ENCODE results near the gene ZBTB20. TPM values are rescaled to one million over a fixed set of nuclear protein-coding genes. Genes with fewer than 3 reads are reported as not detected.

The ZBTB20 gene
- total and polyA plus RNA-seq, 2 donors from 2014 or later: 0.99 to 142 TPM

DNA sequence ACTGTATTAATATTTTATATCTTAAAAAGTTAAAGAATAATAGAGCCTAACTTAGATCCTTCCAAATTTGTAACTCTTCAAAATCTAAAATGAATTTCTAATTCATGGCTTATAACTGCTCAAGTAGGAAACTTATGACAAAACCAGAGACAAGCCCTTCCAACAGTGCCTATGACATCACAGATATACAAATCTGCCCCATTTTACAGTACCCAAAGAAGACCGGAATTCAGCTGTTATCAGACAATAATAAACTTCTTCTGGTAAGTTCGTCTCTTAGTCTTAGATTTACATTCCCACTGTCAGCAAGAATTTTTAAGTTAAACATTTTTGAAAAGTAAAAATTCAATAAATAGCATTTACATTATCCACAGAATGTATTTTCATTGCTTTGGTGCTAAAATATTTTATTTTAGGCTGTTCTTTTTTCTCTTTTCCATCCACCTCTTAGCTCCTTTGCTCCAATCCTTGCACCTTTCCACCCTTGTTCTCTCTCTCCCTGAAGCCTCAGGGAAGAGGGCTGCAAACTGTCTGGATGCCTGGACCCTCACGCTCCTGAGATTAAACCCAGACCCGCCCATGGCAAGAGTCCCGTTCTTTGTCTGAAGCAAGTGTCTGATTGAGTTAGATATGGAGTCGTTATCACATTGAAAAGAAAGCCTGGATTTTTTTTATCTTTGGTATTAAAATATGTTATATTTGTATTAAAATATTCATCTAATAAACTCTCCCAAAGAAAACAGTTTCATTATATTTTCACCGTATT is 312.7 kb downstream of the ZBTB20 start:
- peaks cover 0 to 10% (median 2%) of the 10 kb centered on the region in 3 donors for H3K4me1 ChIP-seq (ENCODE audit: control insufficient read depth in 2 of 3, insufficient read depth in 2 of 3, low read depth in 1 of 3, low read length in 3 of 3)
- H3K9me3 ChIP-seq (ENCODE audit: control insufficient read depth in 2 of 3, insufficient read depth in 1 of 3, low read length in 3 of 3): no peaks in the 10 kb centered on the region
- H3K27me3 ChIP-seq (ENCODE audit: control insufficient read depth, insufficient read depth, low read length): no peaks in the 10 kb centered on the region
- no peaks in the 10 kb centered on the region for H3K36me3 ChIP-seq (ENCODE audit: control insufficient read depth in 2 of 3, insufficient read depth in 3 of 3, low read length in 3 of 3)
- H3K4me3 ChIP-seq (ENCODE audit: low read length in 3 of 3): no peak overlapping the region
- H3K9ac ChIP-seq (ENCODE audit: low read length in 3 of 3): no peak overlapping the region
- intact Hi-C loops (cut with DNase I): loop anchor here (10.0 kb wide), 1 partner anchor 250 kb away; no protein-coding TSS in a partner anchor
- TF ChIP-seq, protein P1, sequence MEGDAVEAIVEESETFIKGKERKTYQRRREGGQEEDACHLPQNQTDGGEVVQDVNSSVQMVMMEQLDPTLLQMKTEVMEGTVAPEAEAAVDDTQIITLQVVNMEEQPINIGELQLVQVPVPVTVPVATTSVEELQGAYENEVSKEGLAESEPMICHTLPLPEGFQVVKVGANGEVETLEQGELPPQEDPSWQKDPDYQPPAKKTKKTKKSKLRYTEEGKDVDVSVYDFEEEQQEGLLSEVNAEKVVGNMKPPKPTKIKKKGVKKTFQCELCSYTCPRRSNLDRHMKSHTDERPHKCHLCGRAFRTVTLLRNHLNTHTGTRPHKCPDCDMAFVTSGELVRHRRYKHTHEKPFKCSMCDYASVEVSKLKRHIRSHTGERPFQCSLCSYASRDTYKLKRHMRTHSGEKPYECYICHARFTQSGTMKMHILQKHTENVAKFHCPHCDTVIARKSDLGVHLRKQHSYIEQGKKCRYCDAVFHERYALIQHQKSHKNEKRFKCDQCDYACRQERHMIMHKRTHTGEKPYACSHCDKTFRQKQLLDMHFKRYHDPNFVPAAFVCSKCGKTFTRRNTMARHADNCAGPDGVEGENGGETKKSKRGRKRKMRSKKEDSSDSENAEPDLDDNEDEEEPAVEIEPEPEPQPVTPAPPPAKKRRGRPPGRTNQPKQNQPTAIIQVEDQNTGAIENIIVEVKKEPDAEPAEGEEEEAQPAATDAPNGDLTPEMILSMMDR (IDR thresholded peaks at IDR 0.05; ENCODE audit: borderline replicate concordance, extremely low read depth, insufficient read depth): no peak
- FAIRE-seq (no peak), DNase-seq (no peak)
- no peak overlapping the region for H3K27ac ChIP-seq (ENCODE audit: low read depth in 2 of 2, low read length in 2 of 2)

DNA sequence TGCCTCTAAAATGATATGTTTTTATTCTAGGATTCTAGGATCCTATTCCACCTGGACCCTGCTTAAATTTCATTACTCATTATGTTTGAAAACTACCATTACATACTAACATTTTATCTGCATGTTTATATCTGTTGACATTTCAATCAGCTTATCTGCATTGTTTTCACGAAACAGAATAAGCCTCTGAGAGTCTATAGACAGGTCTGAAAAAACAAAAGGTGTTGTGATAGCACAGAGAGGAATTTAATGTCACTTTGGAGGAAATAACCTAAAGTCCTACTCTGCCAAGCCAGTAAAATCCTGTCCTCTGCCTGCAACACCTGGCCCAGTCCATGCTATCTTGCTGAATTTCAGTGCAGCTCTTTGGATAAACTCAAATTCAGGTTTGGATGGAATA is 315.2 kb downstream of the ZBTB20 start:
- no peak overlapping the region for H3K27ac ChIP-seq (ENCODE audit: low read depth in 2 of 2, low read length in 2 of 2)
- H3K9me3 ChIP-seq (ENCODE audit: control insufficient read depth in 2 of 3, insufficient read depth in 1 of 3, low read length in 3 of 3): no peaks in the 10 kb centered on the region
- no peaks in the 10 kb centered on the region for H3K27me3 ChIP-seq (ENCODE audit: control insufficient read depth, insufficient read depth, low read length)
- DNase-seq (no peak), FAIRE-seq (no peak)
- intact Hi-C loops (cut with DNase I): loop anchor here (10.0 kb wide), 1 partner anchor 253 kb away; no protein-coding TSS in a partner anchor
- no peak overlapping the region for H3K9ac ChIP-seq (ENCODE audit: low read length in 3 of 3)
- peaks cover 0 to 6% (median 2%) of the 10 kb centered on the region in 3 donors for H3K4me1 ChIP-seq (ENCODE audit: control insufficient read depth in 2 of 3, insufficient read depth in 2 of 3, low read depth in 1 of 3, low read length in 3 of 3)
- H3K4me3 ChIP-seq (ENCODE audit: low read length in 3 of 3): no peak overlapping the region
- TF ChIP-seq, protein P1 (IDR thresholded peaks at IDR 0.05; ENCODE audit: borderline replicate concordance, extremely low read depth, insufficient read depth): no peak
- no peaks in the 10 kb centered on the region for H3K36me3 ChIP-seq (ENCODE audit: control insufficient read depth in 2 of 3, insufficient read depth in 3 of 3, low read length in 3 of 3)

DNA sequence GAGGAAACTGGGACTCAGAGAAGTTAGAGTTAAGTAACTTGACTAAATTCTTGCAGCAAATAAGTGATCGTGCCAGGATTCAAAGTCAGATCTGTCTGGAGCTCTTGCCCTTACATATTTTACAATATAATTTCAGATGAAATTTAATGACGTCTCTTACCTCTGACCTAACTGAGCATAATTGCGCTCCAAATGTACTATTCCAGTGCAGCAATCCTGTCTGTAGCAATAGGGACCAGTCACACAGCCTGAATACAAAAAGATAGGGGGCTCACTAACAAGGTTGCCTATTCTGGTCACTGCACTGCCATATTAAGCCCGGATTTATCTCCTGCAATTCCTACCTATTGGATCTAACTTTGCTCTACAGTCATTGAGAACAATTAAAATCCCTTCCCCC is 316.4 kb downstream of the ZBTB20 start:
- H3K4me3 ChIP-seq (ENCODE audit: low read length in 3 of 3): no peak overlapping the region
- peaks cover 0 to 6% (median 2%) of the 10 kb centered on the region in 3 donors for H3K4me1 ChIP-seq (ENCODE audit: control insufficient read depth in 2 of 3, insufficient read depth in 2 of 3, low read depth in 1 of 3, low read length in 3 of 3)
- intact Hi-C loops (cut with DNase I): loop anchor here (10.0 kb wide), 1 partner anchor 254 kb away; no protein-coding TSS in a partner anchor
- DNase-seq (no peak), FAIRE-seq (no peak)
- TF ChIP-seq, protein P1 (IDR thresholded peaks at IDR 0.05; ENCODE audit: borderline replicate concordance, extremely low read depth, insufficient read depth): no peak
- H3K9ac ChIP-seq (ENCODE audit: low read length in 3 of 3): no peak overlapping the region
- no peak overlapping the region for H3K27ac ChIP-seq (ENCODE audit: low read depth in 2 of 2, low read length in 2 of 2)
- no peaks in the 10 kb centered on the region for H3K27me3 ChIP-seq (ENCODE audit: control insufficient read depth, insufficient read depth, low read length)
- no peaks in the 10 kb centered on the region for H3K9me3 ChIP-seq (ENCODE audit: control insufficient read depth in 2 of 3, insufficient read depth in 1 of 3, low read length in 3 of 3)
- no peaks in the 10 kb centered on the region for H3K36me3 ChIP-seq (ENCODE audit: control insufficient read depth in 2 of 3, insufficient read depth in 3 of 3, low read length in 3 of 3)

All from kidney (tissue), 14 donors.